NB4 (cell line): ENCODE data around the gene SIN3A.
"Not testable (repeated sequence)": the region's sequence is repeated elsewhere in the genome, so short reads cannot be mapped to it uniquely, and the experiment has no call there.

Experiments
- DNase-seq: peaks from one replicate; pipeline ENCODE4 v3.0.0; 2010; ENCODE audit warnings: low read depth
- H3K4me3 ChIP-seq: one replicate; pipeline ENCODE4 v1.5.1; 2011; ENCODE audit warnings: mild to moderate bottlenecking, low read depth, low read length, moderate library complexity
- CTCF ChIP-seq: IDR thresholded peaks from one replicate; pipeline ENCODE4 v1.5.1; 2012; ENCODE audit warnings: low read depth, low read length
- MAX ChIP-seq: IDR thresholded peaks from 2 replicates; pipeline ENCODE4 v1.6.1; 2011; ENCODE audit warnings: low read depth, low read length
- MYC ChIP-seq: IDR thresholded peaks from 2 replicates; pipeline ENCODE4 v1.6.1; 2011; ENCODE audit warnings: low read depth, low read length
- POLR2A ChIP-seq: IDR thresholded peaks from 2 replicates; pipeline ENCODE4 v1.6.1; 2011; ENCODE audit warnings: mild to moderate bottlenecking; ENCODE audit not compliant: insufficient read length; ENCODE audit errors: extremely low read depth

SIN3A gene

GRCh38 chr15:75403892-75404291 lies 47.6 kb downstream of the SIN3A start:
- H3K4me3 ChIP-seq = no peak overlapping the region
- no peak for TF ChIP-seq POLR2A
- no peak for TF ChIP-seq CTCF
- no peak for TF ChIP-seq MAX
- no peak for TF ChIP-seq MYC
- DNase-seq = no peak

- no peak for DNase-seq
- H3K4me3 ChIP-seq = no peak overlapping the region
- no peak for TF ChIP-seq CTCF
- TF ChIP-seq MAX = no peak
- TF ChIP-seq MYC = no peak
- TF ChIP-seq POLR2A = no peak
Observed at GRCh38 chr15:75397494-75397893, 54.0 kb downstream of the SIN3A start.

GRCh38 chr15:75389791-75390382 lies 61.6 kb downstream of the SIN3A start:
- TF ChIP-seq MAX (no peak), POLR2A (no peak), CTCF (no peak), MYC (no peak)
- DNase-seq = no peak
- H3K4me3 ChIP-seq = no peak overlapping the region

GRCh38 chr15:75383986-75384385 lies 67.5 kb downstream of the SIN3A start:
- not testable (repeated sequence) for H3K4me3 ChIP-seq, DNase-seq

GRCh38 chr15:75380773-75381172 lies 70.7 kb downstream of the SIN3A start:
- no peak for DNase-seq
- no peak overlapping the region for H3K4me3 ChIP-seq
- TF ChIP-seq POLR2A (no peak), MYC (no peak), CTCF (no peak), MAX (no peak)

- no peak for DNase-seq
- TF ChIP-seq MYC (no peak), CTCF (no peak), POLR2A (no peak), MAX (no peak)
- no peak overlapping the region for H3K4me3 ChIP-seq
Observed at GRCh38 chr15:75371901-75372688, 79.4 kb downstream of the SIN3A start.
